IMR-90 (cell line): ENCODE data around the gene STAC. TPM values are rescaled to one million over a fixed set of nuclear protein-coding genes. Genes with fewer than 3 reads are reported as not detected.

Experiments used
- ATAC-seq: fragments of 200-7000 bp; cut with Tn5 transposase; 2 replicates; pipeline ENCODE4 v1.9.1; 2020; ENCODE audit warnings: low read depth, mild to moderate bottlenecking, moderate library complexity
- BruUV-seq: library from RNA; stranded (reverse); fragments of 400-500 nt; replicated peaks from 2 replicates; lab custom pipeline; 2021; lab: Mats Ljungman, UMichigan
- CTCF ChIA-PET: fragments of 300-600 bp; formaldehyde crosslinking; extraction: SDS; loops from one replicate; lab custom pipeline; 2021; ENCODE audit warnings: antibody characterized with exemption; lab: Yijun Ruan, JAX
- POLR2A ChIA-PET: fragments of 300-600 bp; sonication (Branson Sonifier 250); formaldehyde crosslinking; loops from one replicate; lab custom pipeline; 2022; ENCODE audit warnings: antibody characterized with exemption; ENCODE audit not compliant: unreplicated experiment; lab: Charles Lee
- DNase-seq: peaks from one replicate; pipeline ENCODE4 v3.0.0; 2013
- H2AFZ ChIP-seq: replicated peaks from 2 replicates; pipeline ENCODE3; 2013; ENCODE audit warnings: low read length, mild to moderate bottlenecking; ENCODE audit not compliant: poor library complexity
- H2AK5ac ChIP-seq: 2 replicates; pipeline ENCODE4 v1.6.1; 2013; ENCODE audit warnings: low read depth, low read length, inconsistent platforms
- H2AK9ac ChIP-seq: replicated peaks from 2 replicates; pipeline ENCODE3; 2013; ENCODE audit warnings: mild to moderate bottlenecking, low read depth, low read length, moderate library complexity; ENCODE audit not compliant: poor library complexity
- H2BK120ac ChIP-seq: 2 replicates; pipeline ENCODE4 v1.6.1; 2013; ENCODE audit warnings: low read depth, low read length, inconsistent platforms
- H2BK15ac ChIP-seq: 3 replicates; pipeline ENCODE4 v1.6.1; 2013; ENCODE audit warnings: low read depth, low read length, inconsistent platforms
- H2BK20ac ChIP-seq: 2 replicates; pipeline ENCODE4 v1.6.1; 2013; ENCODE audit warnings: low read depth, mild to moderate bottlenecking, inconsistent platforms, low read length, moderate library complexity
- H2BK5ac ChIP-seq: 2 replicates; pipeline ENCODE4 v1.6.1; 2013; ENCODE audit warnings: mild to moderate bottlenecking, low read depth, low read length, inconsistent platforms; ENCODE audit not compliant: poor library complexity, severe bottlenecking
- H3K14ac ChIP-seq: replicated peaks from 2 replicates; pipeline ENCODE4 v1.6.1; 2013; ENCODE audit warnings: low read depth, low read length, inconsistent platforms
- H3K18ac ChIP-seq: 2 replicates; pipeline ENCODE4 v1.6.1; 2013; ENCODE audit warnings: low read depth, low read length, control low read depth
- H3K23ac ChIP-seq: 2 replicates; pipeline ENCODE4 v1.6.1; 2013; ENCODE audit warnings: low read depth, low read length, inconsistent platforms
- H3K27ac ChIP-seq: 2 replicates; pipeline ENCODE4 v1.5.1; 2013; ENCODE audit warnings: mild to moderate bottlenecking, control low read depth, low read length; ENCODE audit not compliant: insufficient read depth
- H3K27me3 ChIP-seq: 2 replicates; pipeline ENCODE4 v1.6.1; 2013; ENCODE audit warnings: low read length; ENCODE audit not compliant: control insufficient read depth, insufficient read depth
- H3K36me3 ChIP-seq: 2 replicates; pipeline ENCODE4 v1.6.1; 2013; ENCODE audit warnings: low read length, mixed read lengths; ENCODE audit not compliant: control insufficient read depth, insufficient read depth
- H3K4ac ChIP-seq: 2 replicates; pipeline ENCODE4 v1.6.1; 2013; ENCODE audit warnings: low read depth, low read length, inconsistent platforms
- H3K4me1 ChIP-seq: 2 replicates; pipeline ENCODE4 v1.6.1; 2013; ENCODE audit warnings: low read length, mixed read lengths; ENCODE audit not compliant: control insufficient read depth, insufficient read depth
- H3K4me2 ChIP-seq: 2 replicates; pipeline ENCODE4 v1.6.1; 2013; ENCODE audit warnings: low read depth, mild to moderate bottlenecking, control low read depth, low read length, moderate library complexity
- H3K4me3 ChIP-seq: 2 replicates; pipeline ENCODE4 v1.5.1; 2013; ENCODE audit warnings: low read depth, mild to moderate bottlenecking, control low read depth, low read length, moderate library complexity; ENCODE audit not compliant: insufficient read depth
- H3K56ac ChIP-seq: 2 replicates; pipeline ENCODE4 v1.6.1; 2013; ENCODE audit warnings: low read length, inconsistent platforms; ENCODE audit not compliant: insufficient read depth; ENCODE audit errors: extremely low read depth
- H3K79me1 ChIP-seq, 2 experiments: 2 replicates each; pipeline ENCODE4 v1.6.1; 2013; ENCODE audit warnings: low read length in 2 of 2, inconsistent platforms in 1 of 2, low read depth in 1 of 2
- H3K9ac ChIP-seq: 2 replicates; pipeline ENCODE4 v1.6.1; 2013; ENCODE audit warnings: low read depth, low read length, control low read depth
- H3K9me1 ChIP-seq: 2 replicates; pipeline ENCODE4 v1.6.1; 2013; ENCODE audit warnings: low read length, inconsistent platforms; ENCODE audit not compliant: insufficient read depth
- H3K9me3 ChIP-seq: 2 replicates; pipeline ENCODE4 v1.6.1; 2013; ENCODE audit warnings: low read length; ENCODE audit not compliant: control insufficient read depth, insufficient read depth
- H4K20me1 ChIP-seq: 2 replicates; pipeline ENCODE4 v1.6.1; 2013; ENCODE audit warnings: low read length, inconsistent platforms; ENCODE audit not compliant: insufficient read depth
- H4K5ac ChIP-seq: 2 replicates; pipeline ENCODE4 v1.6.1; 2013; ENCODE audit warnings: mild to moderate bottlenecking, low read depth, low read length, control low read depth
- H4K8ac ChIP-seq, 2 experiments: 2 replicates each; pipeline ENCODE4 v1.6.1; 2013; ENCODE audit warnings: low read depth in 2 of 2, low read length in 2 of 2, control low read depth in 1 of 2, inconsistent platforms in 1 of 2
- H4K91ac ChIP-seq: 2 replicates; pipeline ENCODE4 v1.6.1; 2013; ENCODE audit warnings: low read depth, low read length, inconsistent platforms; ENCODE audit not compliant: insufficient read depth
- BHLHE40 ChIP-seq: fragments of 150-350 bp; IDR thresholded peaks from 2 replicates; pipeline ENCODE4 v1.6.1; 2016; ENCODE audit warnings: mild to moderate bottlenecking, low read depth, low read length
- CHD1 ChIP-seq: IDR thresholded peaks from 2 replicates; pipeline ENCODE4 v1.6.1; 2012; ENCODE audit warnings: low read depth, low read length, improper control_type of control experiment
- MAFK ChIP-seq: IDR thresholded peaks from 2 replicates; pipeline ENCODE4 v1.6.1; 2012; ENCODE audit warnings: low read depth, low read length, improper control_type of control experiment
- MAZ ChIP-seq: IDR thresholded peaks from 2 replicates; pipeline ENCODE4 v1.6.1; 2012; ENCODE audit warnings: low read depth, mild to moderate bottlenecking, low read length, improper control_type of control experiment, moderate library complexity, borderline replicate concordance
- MXI1 ChIP-seq: IDR thresholded peaks from 2 replicates; pipeline ENCODE4 v1.6.1; 2012; ENCODE audit warnings: low read depth, mild to moderate bottlenecking, low read length, moderate library complexity, borderline replicate concordance
- RAD21 ChIP-seq: IDR thresholded peaks from 2 replicates; pipeline ENCODE4 v1.6.1; 2012; ENCODE audit warnings: low read length, improper control_type of control experiment
- RFX5 ChIP-seq: IDR thresholded peaks from 2 replicates; pipeline ENCODE4 v1.8.0; 2012; ENCODE audit warnings: low read depth, mild to moderate bottlenecking, low read length, moderate library complexity
- SMC3 ChIP-seq: fragments of 150-350 bp; IDR thresholded peaks from 2 replicates; pipeline ENCODE4 v1.6.1; 2016; ENCODE audit warnings: low read depth, mild to moderate bottlenecking, antibody characterized with exemption, low read length, moderate library complexity
- dilution Hi-C: fragments of 300-500 bp; cut with HindIII; formaldehyde crosslinking; loops from one replicate; pipeline ENCODE4 v1.14.3; 2018; ENCODE audit warnings: low sequenced_read_pairs; ENCODE audit not compliant: unreplicated experiment
- in situ Hi-C: fragments of 300-500 bp; cut with MboI; formaldehyde crosslinking; loops from 3 replicates; pipeline ENCODE4 v1.14.3; 2019; ENCODE audit warnings: low sequenced_read_pairs, inconsistent platforms, mixed read lengths
- intact Hi-C: fragments of 100-400 bp; cut with micrococcal nuclease; formaldehyde crosslinking; loops from 2 replicates; pipeline ENCODE4 v1.10.0; 2022
- polyA plus RNA-seq, 3 experiments: library from polyadenylated mRNA; depleted of rRNA; stranded (reverse); fragments of >200 nt; gene quantifications; 2 replicates each; pipeline ENCODE4 v1.2.3, GENCODE V29; 2012; ENCODE audit warnings: low replicate concordance in 1 of 3
- total RNA-seq: library from RNA; depleted of rRNA; stranded (reverse); fragments of >200 nt; gene quantifications from 2 replicates; pipeline ENCODE4 v1.2.3, GENCODE V29; 2012
- TF ChIP-seq, protein P1 (sequence below): fragments of 150-350 bp; IDR thresholded peaks from 2 replicates; pipeline ENCODE4 v1.6.1; 2017; ENCODE audit warnings: mild to moderate bottlenecking, antibody characterized with exemption, low read length, low read depth
- TF ChIP-seq, protein P2 (sequence below): fragments of 150-350 bp; IDR thresholded peaks from 2 replicates; pipeline ENCODE4 v1.6.1; 2016; ENCODE audit warnings: low read depth, mild to moderate bottlenecking, low read length, moderate library complexity, borderline replicate concordance
- TF ChIP-seq, protein P3 (sequence below): conservative IDR thresholded peaks from 2 replicates; pipeline ENCODE4 v1.5.1; 2012; ENCODE audit warnings: mild to moderate bottlenecking, low read depth, low read length, improper control_type of control experiment

STAC gene
- total and polyA plus RNA-seq, 2 of the 4 experiments (the other 2 are of a cell fraction) = 0.19 to 0.36 TPM

DNA sequence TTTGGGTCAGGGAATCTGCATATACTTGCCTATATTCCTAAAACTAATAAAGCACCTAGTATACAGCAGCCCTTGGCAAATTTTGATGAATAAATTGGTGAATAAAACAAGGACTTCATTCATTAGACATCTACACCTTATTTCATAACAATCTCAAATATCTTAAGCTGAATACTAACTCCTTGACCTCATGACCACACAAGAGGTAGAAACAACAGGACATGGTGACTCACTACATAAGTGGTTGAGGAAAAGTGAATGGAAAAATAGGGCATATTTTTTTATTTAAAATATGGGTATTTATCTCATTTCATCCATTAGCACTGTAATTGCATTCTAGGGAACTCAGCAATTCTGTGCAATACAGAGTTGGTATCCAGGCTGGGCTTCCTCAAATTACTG, 7.8 kb upstream of the STAC start:
- Histone ChIP-seq H3K27ac (no peak overlapping the region), H3K36me3 (no peaks in the 10 kb centered on the region), H2BK5ac (no peak overlapping the region), H3K23ac (no peak overlapping the region), H3K9me3 (peaks cover 2% of the 10 kb centered on the region), H3K4me3 (no peak overlapping the region), H3K4me1 (no peaks in the 10 kb centered on the region), H3K27me3 (no peaks in the 10 kb centered on the region), H3K18ac (no peak overlapping the region), H4K91ac (no peak overlapping the region), H2AFZ (no peak overlapping the region), H4K20me1 (no peaks in the 10 kb centered on the region), H2AK9ac (no peak overlapping the region), H3K4ac (no peak overlapping the region), H4K8ac (no peak overlapping the region), H3K4me2 (no peak overlapping the region), H2AK5ac (no peak overlapping the region), H2BK20ac (no peak overlapping the region), H3K56ac (no peak overlapping the region), H3K9ac (no peak overlapping the region), H3K79me1 (no peaks in the 10 kb centered on the region), H3K9me1 (no peaks in the 10 kb centered on the region), H2BK120ac (no peak overlapping the region), H2BK15ac (no peak overlapping the region), H4K5ac (no peak overlapping the region), H3K14ac (no peak overlapping the region)
- DNase-seq (no peak), ATAC-seq (no peak)
- CTCF ChIA-PET = no interaction called here
- dilution Hi-C loops (no loop called here), in situ Hi-C loops (no loop called here), intact Hi-C loops (no loop called here)
- BruUV-seq = no TSS peak
- POLR2A ChIA-PET = no interaction called here
- TF ChIP-seq CHD1 (no peak), RFX5 (no peak), MAFK (no peak), SMC3 (no peak), RAD21 (no peak), MXI1 (no peak), BHLHE40 (no peak), MAZ (no peak)
- TF ChIP-seq, protein P1, sequence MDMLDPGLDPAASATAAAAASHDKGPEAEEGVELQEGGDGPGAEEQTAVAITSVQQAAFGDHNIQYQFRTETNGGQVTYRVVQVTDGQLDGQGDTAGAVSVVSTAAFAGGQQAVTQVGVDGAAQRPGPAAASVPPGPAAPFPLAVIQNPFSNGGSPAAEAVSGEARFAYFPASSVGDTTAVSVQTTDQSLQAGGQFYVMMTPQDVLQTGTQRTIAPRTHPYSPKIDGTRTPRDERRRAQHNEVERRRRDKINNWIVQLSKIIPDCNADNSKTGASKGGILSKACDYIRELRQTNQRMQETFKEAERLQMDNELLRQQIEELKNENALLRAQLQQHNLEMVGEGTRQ = no peak
- TF ChIP-seq, protein P2, sequence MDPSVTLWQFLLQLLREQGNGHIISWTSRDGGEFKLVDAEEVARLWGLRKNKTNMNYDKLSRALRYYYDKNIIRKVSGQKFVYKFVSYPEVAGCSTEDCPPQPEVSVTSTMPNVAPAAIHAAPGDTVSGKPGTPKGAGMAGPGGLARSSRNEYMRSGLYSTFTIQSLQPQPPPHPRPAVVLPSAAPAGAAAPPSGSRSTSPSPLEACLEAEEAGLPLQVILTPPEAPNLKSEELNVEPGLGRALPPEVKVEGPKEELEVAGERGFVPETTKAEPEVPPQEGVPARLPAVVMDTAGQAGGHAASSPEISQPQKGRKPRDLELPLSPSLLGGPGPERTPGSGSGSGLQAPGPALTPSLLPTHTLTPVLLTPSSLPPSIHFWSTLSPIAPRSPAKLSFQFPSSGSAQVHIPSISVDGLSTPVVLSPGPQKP = no peak
- TF ChIP-seq, protein P3, sequence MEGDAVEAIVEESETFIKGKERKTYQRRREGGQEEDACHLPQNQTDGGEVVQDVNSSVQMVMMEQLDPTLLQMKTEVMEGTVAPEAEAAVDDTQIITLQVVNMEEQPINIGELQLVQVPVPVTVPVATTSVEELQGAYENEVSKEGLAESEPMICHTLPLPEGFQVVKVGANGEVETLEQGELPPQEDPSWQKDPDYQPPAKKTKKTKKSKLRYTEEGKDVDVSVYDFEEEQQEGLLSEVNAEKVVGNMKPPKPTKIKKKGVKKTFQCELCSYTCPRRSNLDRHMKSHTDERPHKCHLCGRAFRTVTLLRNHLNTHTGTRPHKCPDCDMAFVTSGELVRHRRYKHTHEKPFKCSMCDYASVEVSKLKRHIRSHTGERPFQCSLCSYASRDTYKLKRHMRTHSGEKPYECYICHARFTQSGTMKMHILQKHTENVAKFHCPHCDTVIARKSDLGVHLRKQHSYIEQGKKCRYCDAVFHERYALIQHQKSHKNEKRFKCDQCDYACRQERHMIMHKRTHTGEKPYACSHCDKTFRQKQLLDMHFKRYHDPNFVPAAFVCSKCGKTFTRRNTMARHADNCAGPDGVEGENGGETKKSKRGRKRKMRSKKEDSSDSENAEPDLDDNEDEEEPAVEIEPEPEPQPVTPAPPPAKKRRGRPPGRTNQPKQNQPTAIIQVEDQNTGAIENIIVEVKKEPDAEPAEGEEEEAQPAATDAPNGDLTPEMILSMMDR = no peak
